Thyroid gland (tissue), 4 donors: ENCODE measurements around the gene TRIM3.

Experiments used
- CTCF ChIP-seq, 6 experiments: fragments of 200-600 bp in 3 of 6; fragments of 450-650 bp in 3 of 6; sonication (generic) in 3 of 6; IDR thresholded peaks; one replicate each; pipeline ENCODE4 v1.5.1; 2016 to 2019; ENCODE audit warnings: antibody characterized with exemption in 6 of 6, mild to moderate bottlenecking in 2 of 6, inconsistent platforms in 1 of 6, moderate library complexity in 1 of 6
- POLR2A ChIP-seq, 2 donors: fragments of 450-650 bp; IDR thresholded peaks; one replicate each; pipeline ENCODE4 v1.6.1; 2017; ENCODE audit warnings: antibody characterized with exemption in 2 of 2, mild to moderate bottlenecking in 2 of 2, moderate library complexity in 1 of 2

GRCh38 chr11:6498544-6498943 lies 24.8 kb upstream of the TRIM3 start:
- TF ChIP-seq CTCF (IDR thresholded peaks at IDR 0.05) = no peak
- TF ChIP-seq POLR2A (IDR thresholded peaks at IDR 0.05) = no peak
